SHP77 (cell line): Measurements from ENCODE around the gene TTC28.
"Not testable (repeated sequence)": the region's sequence is repeated elsewhere in the genome, so short reads cannot be mapped to it uniquely, and the experiment has no call there.

Experiments used
- DNase-seq, 2 experiments: peaks; one replicate each; lab custom pipeline; 2025; lab: John Stamatoyannopoulos, UW

Gene TTC28

GRCh38 chr22:28223826-28224225 lies 455.8 kb downstream of the TTC28 start:
- DNase-seq, result no peak

GRCh38 chr22:28222976-28223745 lies 456.5 kb downstream of the TTC28 start:
- DNase-seq, result no peak

DNA sequence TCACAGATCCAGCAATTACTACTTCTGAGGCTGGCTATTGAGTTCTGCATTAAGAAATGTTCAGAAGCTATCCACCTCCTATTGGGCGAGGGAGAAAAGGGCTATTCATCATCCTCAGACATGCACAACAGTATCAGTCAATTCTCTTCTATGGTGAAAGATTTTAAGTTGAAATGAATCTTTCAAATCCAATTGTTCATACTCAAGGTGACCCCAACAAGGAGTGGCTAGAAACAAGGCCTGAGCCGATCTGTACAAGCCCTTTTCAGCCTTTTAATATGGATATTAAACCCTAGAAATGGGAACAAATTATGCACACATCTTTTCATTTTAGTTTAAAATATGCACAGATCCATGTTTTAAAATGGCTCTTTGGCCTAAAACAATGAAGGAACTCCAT lies 457.1 kb downstream of the TTC28 start:
- no peak for DNase-seq

- DNase-seq, result no peak
These were observed 457.6 kb downstream of the TTC28 start for GRCh38 chr22:28222052-28222451.

GRCh38 chr22:28220626-28221363 lies 458.8 kb downstream of the TTC28 start:
- DNase-seq, result no peak

DNA sequence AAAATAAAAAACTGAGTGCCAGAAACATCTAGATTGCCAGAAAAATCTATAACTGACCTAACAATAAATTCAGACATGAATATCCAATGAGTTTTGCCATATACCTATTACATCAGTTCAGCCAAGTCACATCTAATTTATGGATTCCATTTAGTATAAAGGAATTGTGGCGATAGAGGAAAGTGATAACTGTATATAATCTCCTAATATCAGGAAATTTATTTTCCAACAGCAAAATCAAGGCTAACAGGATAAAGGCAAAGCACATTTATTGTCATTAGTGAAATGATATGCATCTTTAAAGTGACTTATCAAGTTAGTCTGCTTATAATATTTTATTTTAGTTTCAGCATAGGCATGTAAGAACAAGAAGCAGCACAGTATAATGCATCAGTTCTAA lies 462.4 kb downstream of the TTC28 start:
- DNase-seq, result no peak

DNA sequence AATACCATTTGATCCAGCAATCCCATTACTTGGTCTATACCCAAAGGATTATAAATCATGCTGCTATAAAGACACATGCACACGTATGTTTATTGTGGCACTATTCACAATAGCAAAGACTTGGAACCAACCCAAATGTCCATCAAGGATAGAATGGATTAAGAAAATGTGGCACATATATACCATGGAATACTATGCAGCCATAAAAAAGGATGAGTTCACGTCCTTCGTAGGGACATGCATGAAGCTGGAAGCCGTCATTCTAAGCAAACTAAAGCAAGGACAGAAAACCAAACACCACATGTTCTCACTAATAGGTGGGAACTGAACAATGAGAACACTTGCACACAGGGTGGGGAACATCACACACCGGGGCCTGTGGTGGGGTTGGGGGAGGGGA lies 464.9 kb downstream of the TTC28 start:
- not testable (repeated sequence) for DNase-seq

DNA sequence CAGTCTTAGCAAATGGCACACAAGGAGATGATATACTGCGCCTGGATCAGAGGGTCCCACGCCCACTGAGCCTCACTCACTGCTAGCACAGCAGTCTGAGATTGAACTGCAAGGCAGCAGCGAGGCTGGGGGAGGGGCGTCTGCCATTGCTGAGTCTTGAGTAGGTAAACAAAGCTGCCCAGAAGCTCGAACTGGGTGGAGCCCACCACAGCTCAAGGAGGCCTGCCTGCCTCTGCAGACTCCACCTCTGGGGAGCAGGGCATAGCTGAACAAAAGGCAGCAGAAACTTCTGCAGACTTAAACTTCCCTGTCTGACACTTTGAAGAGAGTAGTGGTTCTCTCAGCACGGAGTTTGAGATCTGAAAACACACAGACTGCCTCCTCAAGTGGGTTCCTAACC lies 470.2 kb downstream of the TTC28 start:
- not testable (repeated sequence) for DNase-seq

GRCh38 chr22:28208787-28209186 lies 470.9 kb downstream of the TTC28 start:
- no peak for DNase-seq

GRCh38 chr22:28208036-28208435 lies 471.6 kb downstream of the TTC28 start:
- no peak for DNase-seq

DNA sequence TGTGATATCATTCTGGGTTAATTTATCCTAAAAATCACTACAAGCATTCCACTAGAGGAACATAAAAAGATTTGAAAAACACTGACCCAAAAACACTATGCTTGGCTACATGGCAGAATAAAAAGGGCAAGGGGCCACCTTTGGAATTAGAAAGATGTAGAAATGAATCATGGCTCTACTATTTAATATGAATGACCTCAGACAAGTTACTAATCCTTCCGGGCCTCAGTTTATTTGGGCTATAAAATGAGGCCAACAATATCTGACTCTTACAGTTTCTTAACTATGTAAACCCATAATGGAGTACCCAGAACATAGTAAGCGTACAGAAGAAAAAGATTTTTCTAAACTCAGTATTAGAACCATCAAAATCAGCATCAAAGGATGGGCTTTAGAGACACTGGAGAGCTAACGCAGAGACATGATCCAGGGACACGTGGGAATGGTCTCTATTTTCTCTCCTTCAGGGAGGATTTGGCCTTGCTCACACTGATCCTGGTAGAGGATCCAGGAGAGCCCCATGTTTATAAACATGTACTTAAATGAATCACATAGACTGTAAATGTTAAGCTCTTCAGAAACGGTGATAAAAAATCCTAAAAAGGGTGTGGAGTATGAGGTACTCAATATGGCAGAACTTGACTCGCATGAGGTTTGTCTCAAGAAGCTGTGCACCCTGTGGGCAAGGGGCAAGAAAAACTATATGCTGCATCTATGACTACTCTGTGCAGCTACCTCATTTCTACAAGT lies 472.2 kb downstream of the TTC28 start:
- DNase-seq, result no peak

DNA sequence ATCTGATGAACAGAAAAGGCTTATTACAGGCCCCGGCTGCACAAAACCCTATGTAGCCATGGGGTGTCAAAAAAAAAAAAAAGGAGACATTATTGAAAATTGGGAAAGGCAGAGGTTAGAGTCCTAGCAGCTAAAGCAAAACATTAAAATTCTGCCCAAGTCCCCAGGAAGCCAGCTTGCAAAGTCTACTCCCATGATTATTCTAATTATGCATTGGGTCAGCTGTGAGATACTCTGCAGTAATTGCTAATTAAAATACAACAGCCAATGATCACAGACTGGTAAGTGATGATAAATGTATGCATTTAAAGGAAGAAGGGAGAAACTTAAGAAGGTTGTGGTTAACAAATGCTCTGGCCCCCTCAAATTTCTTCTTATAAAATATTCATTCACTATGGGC lies 473.7 kb downstream of the TTC28 start:
- no peak for DNase-seq

- DNase-seq, result no peak
These were observed 475.3 kb downstream of the TTC28 start for GRCh38 chr22:28204382-28204781.

- no peak for DNase-seq
These were observed 476.4 kb downstream of the TTC28 start for GRCh38 chr22:28203286-28203685.

DNA sequence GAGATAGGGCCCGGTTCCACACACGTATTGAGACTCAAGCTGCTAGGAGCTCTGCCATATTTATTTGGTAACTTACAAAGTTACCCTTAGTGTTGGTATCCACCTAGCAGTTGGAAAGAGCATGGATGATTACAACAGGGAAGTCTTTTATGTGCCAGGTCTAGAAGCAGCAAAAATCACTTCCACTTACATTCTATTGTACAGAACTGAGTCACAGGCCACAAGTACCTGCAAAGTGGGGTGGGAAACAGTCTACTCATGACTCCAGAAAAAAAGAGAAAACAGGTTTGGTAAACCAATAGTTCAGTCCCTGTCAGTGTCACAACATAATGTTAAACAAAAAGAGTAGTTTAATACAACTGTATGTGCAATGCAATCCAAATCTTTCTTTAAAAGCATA lies 480.9 kb downstream of the TTC28 start:
- no peak for DNase-seq

- DNase-seq, result peak; percentile 41 to 68
These were observed 488.1 kb downstream of the TTC28 start for GRCh38 chr22:28191571-28191970.

- DNase-seq, result no peak
These were observed 491.3 kb downstream of the TTC28 start for GRCh38 chr22:28188178-28188879.

GRCh38 chr22:28187612-28188011 lies 492.0 kb downstream of the TTC28 start:
- DNase-seq, result no peak

- no peak for DNase-seq
These were observed 493.0 kb downstream of the TTC28 start for GRCh38 chr22:28186641-28187040.

- DNase-seq, result no peak
These were observed 494.5 kb downstream of the TTC28 start for GRCh38 chr22:28185130-28185529.

DNA sequence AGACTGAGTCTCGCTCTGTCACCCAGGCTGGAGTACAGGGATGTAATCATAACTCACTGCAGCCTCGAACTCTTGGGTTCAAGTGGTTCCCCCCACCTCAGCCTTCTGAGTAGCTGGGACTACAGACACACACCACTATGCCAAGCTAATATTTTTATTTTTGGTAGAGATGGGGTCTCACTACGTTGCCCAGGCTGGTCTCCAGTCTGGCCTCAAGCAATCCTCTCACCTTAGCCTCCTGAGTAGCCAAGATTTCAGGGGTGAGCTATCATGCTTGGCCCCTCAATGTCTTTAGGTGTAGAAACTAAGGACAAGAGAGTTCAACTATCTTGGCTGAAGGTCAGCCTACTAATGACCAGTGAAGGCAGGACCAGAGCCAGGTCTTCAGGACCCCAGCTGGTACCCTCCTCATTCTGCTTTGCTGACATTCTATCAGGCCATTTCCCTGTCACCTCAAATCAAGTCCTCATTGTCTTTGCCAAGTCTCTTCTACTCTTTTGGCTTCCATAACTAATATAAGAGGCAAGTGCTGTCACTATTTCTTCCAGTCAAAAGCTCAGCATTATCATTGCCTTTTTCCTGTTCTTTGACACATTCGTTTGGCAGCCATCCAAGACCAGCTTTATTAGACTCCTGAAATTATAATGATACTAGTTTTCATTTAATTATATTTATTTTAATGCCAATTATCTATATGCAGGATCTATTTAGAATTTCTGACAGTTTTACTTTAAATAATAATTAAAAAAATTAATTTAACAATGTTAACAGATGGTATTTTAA lies 496.4 kb downstream of the TTC28 start:
- DNase-seq, result no peak
